Esophagus muscularis mucosa (tissue), 4 donors: ENCODE results near the gene PTPRN2. TPM values are rescaled to one million over a fixed set of nuclear protein-coding genes. Genes with fewer than 3 reads are reported as not detected.

Experiments
- DNase-seq: peaks from one replicate; pipeline ENCODE4 v3.0.0-alpha.2; 2017; ENCODE audit errors: extremely low spot score
- H3K27ac ChIP-seq, 4 donors: fragments of 200-600 bp; sonication (generic); replicated peaks in 1 of 4; 1 replicate in 3 of 4; 2 replicates in 1 of 4; pipeline ENCODE4 v1.5.1; 2016 to 2019; ENCODE audit warnings: mild to moderate bottlenecking in 1 of 4
- H3K27me3 ChIP-seq, 4 donors: fragments of 200-600 bp; sonication (generic); one replicate each; pipeline versions ENCODE4 v1.5.1 to v1.6.0; 2016 to 2019
- H3K36me3 ChIP-seq, 4 donors: fragments of 200-600 bp; sonication (generic); one replicate each; pipeline ENCODE4 v1.5.1; 2016 to 2019
- H3K4me1 ChIP-seq, 4 donors: fragments of 200-600 bp; sonication (generic); one replicate each; pipeline ENCODE4 v1.5.1; 2016 to 2019
- H3K4me3 ChIP-seq, 4 donors: fragments of 200-600 bp; sonication (generic); 1 replicate in 2 of 4; 2 replicates in 2 of 4; pipeline ENCODE4 v1.5.1; 2016 to 2019; ENCODE audit warnings: mild to moderate bottlenecking in 4 of 4, moderate library complexity in 1 of 4
- H3K9me3 ChIP-seq, 4 donors: fragments of 200-600 bp; sonication (generic); 1 replicate in 3 of 4; 2 replicates in 1 of 4; pipeline ENCODE4 v1.5.1; 2016 to 2019
- CTCF ChIP-seq, 3 experiments: fragments of 200-600 bp in 2 of 3; fragments of 450-650 bp in 1 of 3; sonication (generic) in 2 of 3; IDR thresholded peaks; one replicate each; pipeline ENCODE4 v1.5.1; 2017 to 2019; ENCODE audit warnings: antibody characterized with exemption in 3 of 3, mild to moderate bottlenecking in 2 of 3, moderate library complexity in 1 of 3
- EP300 ChIP-seq: sonication (generic); formaldehyde crosslinking; IDR thresholded peaks from one replicate; pipeline ENCODE4 v1.6.1; 2017; ENCODE audit warnings: antibody characterized with exemption
- POLR2A ChIP-seq: fragments of 450-650 bp; IDR thresholded peaks from one replicate; pipeline ENCODE4 v1.6.1; 2017; ENCODE audit warnings: antibody characterized with exemption, moderate library complexity, mild to moderate bottlenecking, low read depth
- POLR2AphosphoS5 ChIP-seq, 2 donors: sonication (generic); formaldehyde crosslinking; IDR thresholded peaks; one replicate each; pipeline ENCODE4 v1.6.1; 2017; ENCODE audit warnings: antibody characterized with exemption in 2 of 2
- WGBS: methylation state at CpG from one replicate; pipeline ENCODE4 v1.1.5; 2018; 5-methylcytosine and 5-hydroxymethylcytosine counted together
- intact Hi-C: fragments of 100-400 bp; cut with DNase I; formaldehyde crosslinking; loops from one replicate; pipeline ENCODE4 v1.15.1; 2023
- total RNA-seq, 4 donors: library from RNA; depleted of rRNA; stranded (reverse); fragments of >200 nt; gene quantifications; one replicate each; pipeline versions ENCODE4 v1.1.0 to v1.2.1, GENCODE V29; 2016

The PTPRN2 gene
- total RNA-seq, 4 donors from 2014 or later: 2.1 to 3.1 (median 3.1) TPM

- H3K4me1 ChIP-seq: no peaks in the 10 kb centered on the region
- DNase-seq: no peak
- intact Hi-C loops: no loop called here
- peaks cover 0 to 34% (median 0%) of the 10 kb centered on the region in 4 donors for H3K27me3 ChIP-seq
- TF ChIP-seq POLR2A (no peak), CTCF (IDR thresholded peaks at IDR 0.05) (no peak)
- no peaks in the 10 kb centered on the region for H3K36me3 ChIP-seq
- H3K4me3 ChIP-seq: no peak overlapping the region
- H3K27ac ChIP-seq: no peak overlapping the region
- WGBS: 66% methylated on average over 23 of the region's 32 CpGs
- H3K9me3 ChIP-seq: peaks cover 0 to 18% (median under 1%) of the 10 kb centered on the region in 4 donors
Observed at GRCh38 chr7:157526005-157526912, 1061.4 kb downstream of the PTPRN2 start.

GRCh38 chr7:157525491-157525915, 1062.1 kb downstream of the PTPRN2 start:
- 87% methylated on average over 23 of the region's 23 CpGs for WGBS
- Histone ChIP-seq H3K27ac (no peak overlapping the region), H3K27me3 (peaks cover 0 to 40% (median 0%) of the 10 kb centered on the region in 4 donors), H3K9me3 (peaks cover 0 to 12% (median 0%) of the 10 kb centered on the region in 4 donors), H3K4me3 (no peak overlapping the region), H3K36me3 (no peaks in the 10 kb centered on the region), H3K4me1 (no peaks in the 10 kb centered on the region)
- intact Hi-C loops: no loop called here
- no peak for DNase-seq
- TF ChIP-seq POLR2AphosphoS5 (IDR thresholded peaks at IDR 0.05) (no peak), POLR2A (no peak), EP300 (no peak), CTCF (IDR thresholded peaks at IDR 0.05) (no peak)

GRCh38 chr7:157524731-157525130, 1062.9 kb downstream of the PTPRN2 start:
- no peaks in the 10 kb centered on the region for H3K4me1 ChIP-seq
- peaks cover 0 to 6% (median 0%) of the 10 kb centered on the region in 4 donors for H3K9me3 ChIP-seq
- DNase-seq: no peak
- intact Hi-C loops: no loop called here
- H3K27ac ChIP-seq: no peak overlapping the region
- WGBS: 89% methylated on average over 1 of the region's 1 CpG
- H3K27me3 ChIP-seq: peaks cover 0 to 48% (median 0%) of the 10 kb centered on the region in 4 donors
- H3K4me3 ChIP-seq: no peak overlapping the region
- no peaks in the 10 kb centered on the region for H3K36me3 ChIP-seq
- TF ChIP-seq CTCF (IDR thresholded peaks at IDR 0.05): no peak
- TF ChIP-seq POLR2A: no peak
- TF ChIP-seq POLR2AphosphoS5 (IDR thresholded peaks at IDR 0.05): no peak
- no peak for TF ChIP-seq EP300

- intact Hi-C loops: no loop called here
Observed at GRCh38 chr7:157523766-157524421, 1063.7 kb downstream of the PTPRN2 start.

More at GRCh38 chr7:157523766-157524421, 1063.7 kb downstream of the PTPRN2 start:
- Histone ChIP-seq H3K27ac (no peak overlapping the region), H3K4me3 (no peak overlapping the region), H3K4me1 (no peaks in the 10 kb centered on the region), H3K27me3 (peaks cover 0 to 49% (median 0%) of the 10 kb centered on the region in 4 donors), H3K36me3 (no peaks in the 10 kb centered on the region), H3K9me3 (peaks cover 0 to 4% (median 0%) of the 10 kb centered on the region in 4 donors)
- 92% methylated on average over 9 of the region's 20 CpGs for whole genome bisulfite sequencing
- TF ChIP-seq POLR2A (no peak), CTCF (IDR thresholded peaks at IDR 0.05) (no peak), POLR2AphosphoS5 (IDR thresholded peaks at IDR 0.05) (no peak), EP300 (no peak)
- DNase-seq: no peak
